Measurements from ENCODE around the gene CHD1.
"Not testable (repeated sequence)": the region's sequence is repeated elsewhere in the genome, so short reads cannot be mapped to it uniquely, and the experiment has no call there.

The CHD1 gene

GRCh38 chr5:98928873-98929709 is at the start of gene CHD1:
Gene CHD1, minus strand, starts transcription at chr5:98929007. Its CDS starts 2,621 bp downstream, at chr5:98926386.
- peak; percentile 88 to 90 for DNase-seq (ENCODE audit: low read depth in 2 of 2)

GRCh38 chr5:98978528-98978927 is 49.7 kb upstream of the CHD1 start:
- DNase-seq (ENCODE audit: low read depth in 2 of 2): no peak

- no peak for DNase-seq (ENCODE audit: low read depth in 2 of 2)
Observed at GRCh38 chr5:98977723-98978122, 48.9 kb upstream of the CHD1 start.

GRCh38 chr5:98975682-98976407 is 47.0 kb upstream of the CHD1 start:
- DNase-seq (ENCODE audit: low read depth in 2 of 2): no peak

GRCh38 chr5:98975223-98975622 is 46.4 kb upstream of the CHD1 start:
- no peak for DNase-seq (ENCODE audit: low read depth in 2 of 2)

GRCh38 chr5:98969400-98969799 is 40.6 kb upstream of the CHD1 start:
- DNase-seq (ENCODE audit: low read depth in 2 of 2): no peak

- no peak for DNase-seq (ENCODE audit: low read depth in 2 of 2)
Observed at GRCh38 chr5:98968056-98968564, 39.3 kb upstream of the CHD1 start.

- no peak for DNase-seq (ENCODE audit: low read depth in 2 of 2)
Observed at GRCh38 chr5:98965226-98965625, 36.4 kb upstream of the CHD1 start.

- DNase-seq (ENCODE audit: low read depth in 2 of 2): no peak
Observed at GRCh38 chr5:98964621-98965020, 35.8 kb upstream of the CHD1 start.

GRCh38 chr5:98963019-98963418 is 34.2 kb upstream of the CHD1 start:
- no peak for DNase-seq (ENCODE audit: low read depth in 2 of 2)

- no peak for DNase-seq (ENCODE audit: low read depth in 2 of 2)
Observed at GRCh38 chr5:98962587-98962986, 33.8 kb upstream of the CHD1 start.

GRCh38 chr5:98961665-98962344 is 33.0 kb upstream of the CHD1 start:
- no peak for DNase-seq (ENCODE audit: low read depth in 2 of 2)

- no peak for DNase-seq (ENCODE audit: low read depth in 2 of 2)
Observed at GRCh38 chr5:98957307-98957706, 28.5 kb upstream of the CHD1 start.

GRCh38 chr5:98955888-98956287 is 27.1 kb upstream of the CHD1 start:
- not testable (repeated sequence) for DNase-seq (ENCODE audit: low read depth in 2 of 2)

- not testable (repeated sequence) for DNase-seq (ENCODE audit: low read depth in 2 of 2)
Observed at GRCh38 chr5:98955471-98955870, 26.7 kb upstream of the CHD1 start.

GRCh38 chr5:98954392-98955028 is 25.7 kb upstream of the CHD1 start:
- DNase-seq (ENCODE audit: low read depth in 2 of 2): no peak

- DNase-seq (ENCODE audit: low read depth in 2 of 2): no peak
Observed at GRCh38 chr5:98942847-98943246, 14.0 kb upstream of the CHD1 start.

GRCh38 chr5:98941131-98941883 is 12.5 kb upstream of the CHD1 start:
- no peak for DNase-seq (ENCODE audit: low read depth in 2 of 2)

- DNase-seq (ENCODE audit: low read depth in 2 of 2): no peak
Observed at GRCh38 chr5:98940581-98940980, 11.8 kb upstream of the CHD1 start.

- no peak for DNase-seq (ENCODE audit: low read depth in 2 of 2)
Observed at GRCh38 chr5:98938464-98938863, 9.7 kb upstream of the CHD1 start.

All from activated CD8-positive, alpha-beta memory T cell treated with anti-CD3 and anti-CD28 coated beads for 4 hours (primary cell).